ENCODE data around the gene PGAM5.
"Not testable (repeated sequence)": the region's sequence is repeated elsewhere in the genome, so short reads cannot be mapped to it uniquely, and the experiment has no call there.

The PGAM5 gene

GRCh38 chr12:132689227-132689626 lies 21.4 kb upstream of the PGAM5 start:
- DNase-seq (ENCODE audit: low read depth in 3 of 3) = no peak

- no peak for DNase-seq (ENCODE audit: low read depth in 3 of 3)
These were observed 20.5 kb upstream of the PGAM5 start for GRCh38 chr12:132690112-132690511.

- not testable (repeated sequence) for DNase-seq (ENCODE audit: low read depth in 3 of 3)
These were observed 18.6 kb upstream of the PGAM5 start for GRCh38 chr12:132692030-132692429.

- DNase-seq (ENCODE audit: low read depth in 3 of 3) = not testable (repeated sequence)
These were observed 15.8 kb upstream of the PGAM5 start for GRCh38 chr12:132694888-132695287.

GRCh38 chr12:132695431-132695830 lies 15.2 kb upstream of the PGAM5 start:
- DNase-seq (ENCODE audit: low read depth in 3 of 3) = no peak

GRCh38 chr12:132698341-132698740 lies 12.3 kb upstream of the PGAM5 start:
- no peak for DNase-seq (ENCODE audit: low read depth in 3 of 3)

- DNase-seq (ENCODE audit: low read depth in 3 of 3) = no peak
These were observed 10.3 kb upstream of the PGAM5 start for GRCh38 chr12:132700212-132700822.

GRCh38 chr12:132702640-132703039 lies 8.0 kb upstream of the PGAM5 start:
- no peak for DNase-seq (ENCODE audit: low read depth in 3 of 3)

- no peak for DNase-seq (ENCODE audit: low read depth in 3 of 3)
These were observed 7.0 kb upstream of the PGAM5 start for GRCh38 chr12:132703641-132704040.

- no peak for DNase-seq (ENCODE audit: low read depth in 3 of 3)
These were observed 3.4 kb upstream of the PGAM5 start for GRCh38 chr12:132707241-132707640.

- no peak for DNase-seq (ENCODE audit: low read depth in 3 of 3)
These were observed 2.5 kb upstream of the PGAM5 start for GRCh38 chr12:132708150-132708549.

GRCh38 chr12:132710043-132710404 lies 618 bp upstream of the PGAM5 start:
- DNase-seq (ENCODE audit: low read depth in 3 of 3) = no peak

- DNase-seq (ENCODE audit: low read depth in 3 of 3) = peak in 1 of 3 donors; percentile 13
These were observed 620 bp downstream of the PGAM5 start for GRCh38 chr12:132711080-132711843.

GRCh38 chr12:132713123-132713522 lies 2.5 kb downstream of the PGAM5 start:
- DNase-seq (ENCODE audit: low read depth in 3 of 3) = no peak

- DNase-seq (ENCODE audit: low read depth in 3 of 3) = no peak
These were observed 5.2 kb downstream of the PGAM5 start for GRCh38 chr12:132715874-132716273.

- DNase-seq (ENCODE audit: low read depth in 3 of 3) = no peak
These were observed 5.7 kb downstream of the PGAM5 start for GRCh38 chr12:132716356-132716755.

- DNase-seq (ENCODE audit: low read depth in 3 of 3) = no peak
These were observed 6.4 kb downstream of the PGAM5 start for GRCh38 chr12:132717011-132717410.

- DNase-seq (ENCODE audit: low read depth in 3 of 3) = no peak
These were observed 7.1 kb downstream of the PGAM5 start for GRCh38 chr12:132717531-132718387.

- DNase-seq (ENCODE audit: low read depth in 3 of 3) = no peak
These were observed 8.0 kb downstream of the PGAM5 start for GRCh38 chr12:132718644-132719043.

GRCh38 chr12:132719141-132719953 lies 8.7 kb downstream of the PGAM5 start:
- no peak for DNase-seq (ENCODE audit: low read depth in 3 of 3)

GRCh38 chr12:132719954-132720324 lies 9.3 kb downstream of the PGAM5 start:
- no peak for DNase-seq (ENCODE audit: low read depth in 3 of 3)
